Ishikawa (cell line): ENCODE data around the gene DNASE1L2.

Experiments used
- CEBPB ChIP-seq: IDR thresholded peaks from 2 replicates; pipeline ENCODE4 v1.6.1; 2012
- CREB1 ChIP-seq: IDR thresholded peaks from 2 replicates; pipeline ENCODE4 v1.6.1; 2012; ENCODE audit warnings: low read depth
- EGR1 ChIP-seq: IDR thresholded peaks from 2 replicates; pipeline ENCODE4 v1.6.1; 2012
- EP300 ChIP-seq: IDR thresholded peaks from 2 replicates; pipeline ENCODE4 v1.6.1; 2012; ENCODE audit warnings: borderline replicate concordance
- FOXM1 ChIP-seq: IDR thresholded peaks from 2 replicates; pipeline ENCODE4 v1.6.1; 2012; ENCODE audit warnings: low read depth, borderline replicate concordance
- NFIC ChIP-seq: IDR thresholded peaks from 2 replicates; pipeline ENCODE4 v1.6.1; 2012
- RAD21 ChIP-seq: IDR thresholded peaks from 2 replicates; pipeline ENCODE4 v1.6.1; 2012; ENCODE audit warnings: low read depth
- TAF1 ChIP-seq: IDR thresholded peaks from 2 replicates; pipeline ENCODE4 v1.6.1; 2012; ENCODE audit warnings: low read depth, mild to moderate bottlenecking
- TCF12 ChIP-seq: IDR thresholded peaks from 2 replicates; pipeline ENCODE4 v1.6.1; 2012; ENCODE audit warnings: low read depth
- TEAD4 ChIP-seq: IDR thresholded peaks from 2 replicates; pipeline ENCODE4 v1.6.1; 2012
- YY1 ChIP-seq: IDR thresholded peaks from 2 replicates; pipeline ENCODE4 v1.6.1; 2012; ENCODE audit warnings: low read depth
- ZBTB7A ChIP-seq: IDR thresholded peaks from 2 replicates; pipeline ENCODE4 v1.6.1; 2012; ENCODE audit warnings: low read depth
- TF ChIP-seq, protein P1 (sequence below): IDR thresholded peaks from 2 replicates; pipeline ENCODE4 v1.6.1; 2012
- TF ChIP-seq, protein P2 (sequence below): IDR thresholded peaks from 2 replicates; pipeline ENCODE4 v1.6.1; 2012; ENCODE audit warnings: low read depth, mild to moderate bottlenecking
- TF ChIP-seq, protein P3 (sequence below): IDR thresholded peaks from 2 replicates; pipeline ENCODE4 v1.6.1; 2012

DNASE1L2 gene

DNA sequence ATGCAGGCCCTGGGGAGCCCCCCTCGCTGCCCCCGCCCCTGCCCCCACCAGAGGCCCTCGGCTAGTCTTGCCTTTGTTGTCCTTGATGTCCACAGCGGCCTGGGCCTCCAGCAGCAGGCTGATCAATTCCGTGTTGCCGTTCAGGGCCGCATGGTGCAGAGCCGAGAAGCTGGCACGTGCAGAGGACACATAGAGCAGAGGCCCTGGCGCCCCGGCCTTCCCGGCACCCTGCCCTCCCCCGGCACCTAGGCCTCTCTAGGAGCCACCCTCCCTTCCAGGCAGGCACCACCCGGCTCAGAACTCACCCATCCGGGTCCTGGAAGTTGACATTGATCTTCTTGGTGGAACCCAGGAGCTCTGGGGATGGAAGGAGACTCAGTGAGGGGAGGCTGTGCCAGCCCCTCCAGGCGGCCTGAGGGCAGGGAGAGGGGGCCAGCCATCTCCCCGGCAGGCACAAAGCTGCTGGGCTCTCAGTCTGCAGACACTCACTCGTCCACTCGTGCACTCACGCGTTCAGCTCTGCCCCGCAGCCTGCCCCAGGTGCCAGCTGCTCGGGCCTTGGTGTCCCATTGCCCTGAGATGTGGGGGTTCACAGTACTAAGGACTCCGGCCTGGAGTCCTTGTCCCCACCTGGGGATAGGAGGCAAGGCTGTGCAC lies 46.1 kb upstream of the DNASE1L2 start:
- no peak for TF ChIP-seq FOXM1
- TF ChIP-seq CEBPB = no peak
- no peak for TF ChIP-seq TEAD4
- no peak for TF ChIP-seq CREB1
- no peak for TF ChIP-seq YY1
- TF ChIP-seq, protein P1, sequence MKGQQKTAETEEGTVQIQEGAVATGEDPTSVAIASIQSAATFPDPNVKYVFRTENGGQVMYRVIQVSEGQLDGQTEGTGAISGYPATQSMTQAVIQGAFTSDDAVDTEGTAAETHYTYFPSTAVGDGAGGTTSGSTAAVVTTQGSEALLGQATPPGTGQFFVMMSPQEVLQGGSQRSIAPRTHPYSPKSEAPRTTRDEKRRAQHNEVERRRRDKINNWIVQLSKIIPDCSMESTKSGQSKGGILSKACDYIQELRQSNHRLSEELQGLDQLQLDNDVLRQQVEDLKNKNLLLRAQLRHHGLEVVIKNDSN = no peak
- no peak for TF ChIP-seq NFIC
- TF ChIP-seq, protein P2, sequence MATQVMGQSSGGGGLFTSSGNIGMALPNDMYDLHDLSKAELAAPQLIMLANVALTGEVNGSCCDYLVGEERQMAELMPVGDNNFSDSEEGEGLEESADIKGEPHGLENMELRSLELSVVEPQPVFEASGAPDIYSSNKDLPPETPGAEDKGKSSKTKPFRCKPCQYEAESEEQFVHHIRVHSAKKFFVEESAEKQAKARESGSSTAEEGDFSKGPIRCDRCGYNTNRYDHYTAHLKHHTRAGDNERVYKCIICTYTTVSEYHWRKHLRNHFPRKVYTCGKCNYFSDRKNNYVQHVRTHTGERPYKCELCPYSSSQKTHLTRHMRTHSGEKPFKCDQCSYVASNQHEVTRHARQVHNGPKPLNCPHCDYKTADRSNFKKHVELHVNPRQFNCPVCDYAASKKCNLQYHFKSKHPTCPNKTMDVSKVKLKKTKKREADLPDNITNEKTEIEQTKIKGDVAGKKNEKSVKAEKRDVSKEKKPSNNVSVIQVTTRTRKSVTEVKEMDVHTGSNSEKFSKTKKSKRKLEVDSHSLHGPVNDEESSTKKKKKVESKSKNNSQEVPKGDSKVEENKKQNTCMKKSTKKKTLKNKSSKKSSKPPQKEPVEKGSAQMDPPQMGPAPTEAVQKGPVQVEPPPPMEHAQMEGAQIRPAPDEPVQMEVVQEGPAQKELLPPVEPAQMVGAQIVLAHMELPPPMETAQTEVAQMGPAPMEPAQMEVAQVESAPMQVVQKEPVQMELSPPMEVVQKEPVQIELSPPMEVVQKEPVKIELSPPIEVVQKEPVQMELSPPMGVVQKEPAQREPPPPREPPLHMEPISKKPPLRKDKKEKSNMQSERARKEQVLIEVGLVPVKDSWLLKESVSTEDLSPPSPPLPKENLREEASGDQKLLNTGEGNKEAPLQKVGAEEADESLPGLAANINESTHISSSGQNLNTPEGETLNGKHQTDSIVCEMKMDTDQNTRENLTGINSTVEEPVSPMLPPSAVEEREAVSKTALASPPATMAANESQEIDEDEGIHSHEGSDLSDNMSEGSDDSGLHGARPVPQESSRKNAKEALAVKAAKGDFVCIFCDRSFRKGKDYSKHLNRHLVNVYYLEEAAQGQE = no peak
- TF ChIP-seq ZBTB7A = no peak
- TF ChIP-seq, protein P3, sequence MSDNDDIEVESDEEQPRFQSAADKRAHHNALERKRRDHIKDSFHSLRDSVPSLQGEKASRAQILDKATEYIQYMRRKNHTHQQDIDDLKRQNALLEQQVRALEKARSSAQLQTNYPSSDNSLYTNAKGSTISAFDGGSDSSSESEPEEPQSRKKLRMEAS = no peak
- TF ChIP-seq TCF12 = no peak
- TF ChIP-seq EP300 = no peak

DNA sequence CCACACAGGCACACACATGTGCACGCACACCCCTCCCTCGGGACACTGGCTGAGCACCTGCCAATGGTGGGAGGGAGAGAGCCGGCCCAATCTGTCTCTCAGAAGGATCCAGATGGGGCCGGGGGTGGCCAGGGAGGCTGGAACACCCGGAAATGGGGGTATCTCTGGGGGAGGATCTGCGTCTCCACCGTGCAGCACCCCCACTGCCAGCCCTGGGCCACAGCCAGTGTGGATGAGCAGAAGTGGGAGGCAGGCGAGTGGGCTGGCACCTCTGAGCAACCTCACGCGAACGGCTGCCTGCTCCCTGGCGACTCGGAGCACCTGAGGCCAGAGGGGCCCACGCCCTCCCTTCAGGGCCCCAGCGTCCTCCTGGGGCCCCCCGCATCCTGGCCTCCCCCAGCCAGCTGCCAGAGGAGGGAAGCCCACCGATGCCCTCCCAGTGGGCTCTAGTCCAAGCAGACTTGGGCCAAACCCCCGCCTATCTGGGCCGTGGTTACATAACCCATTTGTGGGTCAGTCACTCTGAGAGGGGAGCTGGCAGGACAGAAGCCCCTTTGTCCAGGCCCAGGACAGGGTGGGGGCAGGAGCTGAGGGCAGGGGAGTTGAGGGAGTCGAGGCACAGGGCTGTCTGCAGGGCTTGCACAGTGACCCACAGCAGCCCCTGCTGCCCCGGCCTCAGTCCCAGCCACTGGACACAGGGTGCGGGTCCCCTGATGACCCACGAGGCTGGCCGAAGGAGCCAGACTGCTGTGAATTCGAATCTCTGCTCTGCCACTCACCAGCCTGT lies 45.4 kb upstream of the DNASE1L2 start:
- TF ChIP-seq CREB1 (no peak), RAD21 (no peak), EGR1 (no peak), NFIC (no peak), TCF12 (no peak), TEAD4 (no peak), CEBPB (no peak), ZBTB7A (no peak), YY1 (no peak), EP300 (no peak), TAF1 (no peak), FOXM1 (no peak)
- TF ChIP-seq, protein P2 = no peak
- TF ChIP-seq, protein P3 = no peak
- TF ChIP-seq, protein P1 = no peak

DNA sequence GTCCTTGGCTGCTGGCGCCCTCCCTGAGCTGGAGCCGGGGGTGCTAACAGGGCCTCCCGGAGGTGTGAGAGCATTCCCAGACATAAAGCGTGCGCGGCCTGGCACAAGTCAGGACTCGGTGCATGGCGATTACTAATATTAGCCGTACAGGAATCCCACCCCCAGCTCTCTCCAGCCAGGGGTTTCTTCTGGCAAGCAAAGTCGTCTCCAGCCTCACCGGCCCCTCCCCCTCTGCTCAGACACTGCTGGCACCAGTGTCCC lies 44.9 kb upstream of the DNASE1L2 start:
- TF ChIP-seq TEAD4 (no peak), CREB1 (no peak), EP300 (no peak), ZBTB7A (no peak), EGR1 (no peak)
- TF ChIP-seq, protein P3 = no peak

DNA sequence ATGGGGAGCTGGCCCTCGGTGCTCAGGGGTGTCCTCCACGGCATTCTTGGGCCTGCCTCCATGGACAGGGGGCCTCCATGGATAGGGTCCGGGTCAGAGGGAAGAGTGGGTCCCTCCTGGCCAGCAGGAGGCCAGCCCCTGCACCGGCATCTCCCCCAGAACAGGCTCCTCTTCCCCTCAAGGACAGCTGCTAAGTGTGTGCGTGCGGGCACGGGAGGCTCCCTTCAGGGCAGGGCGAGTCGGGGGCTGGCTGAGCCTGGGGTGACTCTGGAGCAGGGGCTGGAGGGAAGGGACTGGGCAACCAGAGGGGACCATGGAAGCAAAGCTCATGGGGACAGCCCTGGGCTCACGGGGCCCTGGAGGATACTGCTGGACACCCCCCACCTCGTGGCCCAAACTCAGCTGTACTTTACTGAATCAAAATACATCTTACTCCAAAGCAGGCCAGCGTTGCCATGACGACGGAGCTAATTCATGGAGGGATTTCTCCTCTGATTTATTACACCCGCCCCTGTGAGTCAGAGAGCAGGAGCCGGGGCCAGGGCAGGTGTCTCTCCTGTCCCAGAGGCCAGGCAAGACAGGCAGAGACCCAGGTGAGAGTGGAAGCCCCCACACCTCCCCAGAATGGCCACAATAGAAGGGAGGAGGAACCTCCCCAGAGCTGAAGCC lies 41.9 kb upstream of the DNASE1L2 start:
- TF ChIP-seq FOXM1 = no peak
- TF ChIP-seq, protein P2 = no peak
- no peak for TF ChIP-seq EP300
- TF ChIP-seq CREB1 = no peak
- no peak for TF ChIP-seq EGR1
- TF ChIP-seq, protein P1 = no peak
- no peak for TF ChIP-seq YY1
